Measurements from ENCODE around the gene CACNA1B.

Gene CACNA1B

DNA sequence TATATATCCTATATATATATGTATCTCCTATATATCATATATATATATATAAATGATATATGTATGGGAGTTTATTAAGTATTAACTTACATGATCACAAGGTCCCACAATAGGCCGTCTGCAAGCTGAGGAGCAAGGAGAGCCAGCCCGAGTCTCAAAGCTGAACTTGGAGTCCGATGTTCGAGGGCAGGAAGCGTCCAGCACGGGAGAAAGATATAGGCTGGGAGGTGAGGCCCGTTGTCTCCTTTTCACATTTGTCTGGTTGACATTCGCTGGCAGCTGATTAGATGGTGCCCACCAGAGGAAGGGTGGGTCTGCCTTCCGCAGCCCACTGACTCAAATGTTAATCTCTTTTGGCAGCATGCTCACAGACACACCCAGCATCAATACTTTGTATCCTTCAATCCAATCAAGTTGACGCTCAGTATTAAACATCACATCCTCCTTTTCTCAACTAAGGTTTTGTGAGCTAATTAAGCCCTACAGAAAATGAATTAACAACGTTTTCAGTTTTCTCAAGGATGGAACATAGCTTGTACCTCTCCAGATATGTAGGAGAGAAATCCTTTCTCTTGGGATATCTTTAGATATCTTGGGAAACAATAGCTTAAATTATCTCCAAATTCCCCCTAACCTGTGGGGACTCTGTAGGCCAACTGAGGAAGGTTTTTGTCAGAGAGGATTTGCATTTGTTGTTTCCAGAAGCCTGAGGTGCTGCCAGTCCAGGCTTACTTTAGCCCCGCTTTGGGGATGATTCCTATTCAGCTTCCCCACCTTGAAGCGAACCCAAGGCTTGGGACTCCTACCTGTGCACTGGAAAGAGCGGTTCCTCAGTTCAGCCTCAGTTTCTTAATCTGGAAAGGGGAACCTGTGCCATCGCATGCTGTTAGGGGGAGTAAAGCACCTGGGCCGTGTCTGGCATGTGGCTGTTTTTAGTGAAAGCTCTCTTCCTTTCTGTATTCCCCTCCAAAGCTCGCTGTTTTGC is 163.2 kb downstream of the CACNA1B start:
- DNase-seq: no peak

DNA sequence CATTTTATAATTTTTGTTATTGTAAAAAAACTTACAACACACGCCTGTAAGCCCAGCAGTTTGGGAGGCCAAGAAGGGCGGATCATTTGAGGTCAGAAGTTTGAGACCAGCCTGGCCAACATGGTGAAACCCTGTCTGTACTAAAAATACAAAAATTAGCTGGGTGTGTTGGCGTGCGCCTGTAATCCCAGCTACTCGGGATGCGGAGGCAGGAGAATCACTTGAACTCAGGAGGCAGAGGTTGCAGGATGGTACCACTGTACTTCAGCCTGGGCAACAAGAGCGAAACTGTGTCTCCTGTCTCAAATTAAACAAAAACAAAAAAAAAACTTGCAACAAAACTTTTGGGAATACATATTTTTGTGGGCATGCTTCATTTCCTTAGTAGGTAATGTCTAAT is 164.6 kb downstream of the CACNA1B start:
- DNase-seq: no peak

DNA sequence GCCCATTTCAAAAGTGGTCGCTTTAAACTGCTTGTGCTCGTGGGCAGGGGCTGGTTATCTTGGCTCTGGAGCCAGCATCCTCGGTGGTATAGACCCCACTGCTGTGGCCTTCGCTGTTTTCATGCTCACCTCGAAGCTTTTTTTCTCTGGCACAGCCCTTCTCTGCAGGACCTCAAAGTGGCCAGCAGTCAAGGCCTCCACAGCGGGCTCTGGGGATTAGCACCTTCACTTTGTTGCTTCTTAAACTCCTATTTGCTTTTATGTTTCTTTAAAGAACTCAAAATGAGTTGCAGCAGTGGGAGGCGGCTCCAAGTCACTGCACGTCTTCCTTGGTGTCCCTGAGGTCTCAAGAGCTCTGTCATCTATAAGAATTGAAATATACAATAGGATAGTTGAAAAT is 165.1 kb downstream of the CACNA1B start:
- no peak for DNase-seq

DNA sequence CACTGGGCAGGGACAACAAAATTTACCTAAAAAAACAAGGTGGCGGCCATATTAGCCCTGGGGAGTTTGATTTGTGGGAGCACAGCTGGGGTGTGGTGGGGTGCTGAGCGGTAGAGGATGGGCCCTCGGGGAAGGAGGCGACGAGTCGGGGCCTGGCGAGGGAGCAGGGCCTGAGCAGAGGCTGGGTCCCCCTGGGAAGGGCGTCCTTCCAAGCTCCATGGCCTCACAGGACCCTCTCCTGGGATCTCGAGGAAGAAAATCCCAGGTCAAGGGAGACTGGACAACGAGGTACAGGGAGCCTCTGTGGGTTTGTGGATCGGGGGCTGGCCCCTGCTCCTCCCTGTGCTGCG is 165.5 kb downstream of the CACNA1B start:
- no peak for DNase-seq

DNA sequence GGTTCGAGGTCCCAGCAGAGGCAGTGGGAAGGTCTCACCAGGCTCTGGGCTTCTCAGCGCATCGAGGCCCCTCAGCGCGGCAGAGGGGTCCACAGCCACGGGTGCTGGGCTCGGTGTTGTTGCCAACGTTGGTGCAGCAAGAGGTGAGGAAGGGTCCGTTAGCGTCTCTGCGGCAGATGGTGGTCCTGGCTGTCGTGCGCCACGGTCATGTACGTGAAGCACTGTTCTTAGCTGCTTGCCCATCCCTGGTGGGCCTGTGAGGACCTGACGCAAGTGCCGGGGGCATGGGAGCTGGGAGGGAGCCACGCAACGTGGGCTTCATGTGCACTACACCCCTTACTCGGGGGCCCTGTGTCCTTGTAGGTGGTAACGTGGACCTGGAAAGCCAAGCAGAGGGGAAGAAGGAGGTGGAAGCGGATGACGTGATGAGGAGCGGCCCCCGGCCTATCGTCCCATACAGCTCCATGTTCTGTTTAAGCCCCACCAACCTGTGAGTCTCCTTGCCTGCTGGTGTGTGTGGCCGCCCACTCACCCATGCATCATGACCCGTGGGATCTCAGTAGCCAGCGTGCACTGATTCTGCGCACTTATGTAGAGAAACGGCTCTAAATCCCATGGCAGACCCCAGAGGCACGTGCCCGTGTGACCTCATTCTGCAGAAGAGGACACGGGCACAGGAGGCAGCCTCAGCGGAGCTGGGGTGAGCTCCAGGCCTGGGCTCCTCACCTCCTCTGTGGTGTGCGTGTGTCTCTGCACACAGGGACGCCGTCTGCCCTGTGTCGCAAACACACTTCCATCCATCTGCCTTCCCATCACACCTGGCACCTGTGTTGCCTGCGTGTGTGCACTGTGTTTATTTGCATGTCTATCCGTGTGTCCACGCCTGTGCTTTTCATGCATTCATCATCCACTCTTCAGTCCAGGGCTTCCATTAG is 166.1 kb downstream of the CACNA1B start:
- DNase-seq: no peak

DNA sequence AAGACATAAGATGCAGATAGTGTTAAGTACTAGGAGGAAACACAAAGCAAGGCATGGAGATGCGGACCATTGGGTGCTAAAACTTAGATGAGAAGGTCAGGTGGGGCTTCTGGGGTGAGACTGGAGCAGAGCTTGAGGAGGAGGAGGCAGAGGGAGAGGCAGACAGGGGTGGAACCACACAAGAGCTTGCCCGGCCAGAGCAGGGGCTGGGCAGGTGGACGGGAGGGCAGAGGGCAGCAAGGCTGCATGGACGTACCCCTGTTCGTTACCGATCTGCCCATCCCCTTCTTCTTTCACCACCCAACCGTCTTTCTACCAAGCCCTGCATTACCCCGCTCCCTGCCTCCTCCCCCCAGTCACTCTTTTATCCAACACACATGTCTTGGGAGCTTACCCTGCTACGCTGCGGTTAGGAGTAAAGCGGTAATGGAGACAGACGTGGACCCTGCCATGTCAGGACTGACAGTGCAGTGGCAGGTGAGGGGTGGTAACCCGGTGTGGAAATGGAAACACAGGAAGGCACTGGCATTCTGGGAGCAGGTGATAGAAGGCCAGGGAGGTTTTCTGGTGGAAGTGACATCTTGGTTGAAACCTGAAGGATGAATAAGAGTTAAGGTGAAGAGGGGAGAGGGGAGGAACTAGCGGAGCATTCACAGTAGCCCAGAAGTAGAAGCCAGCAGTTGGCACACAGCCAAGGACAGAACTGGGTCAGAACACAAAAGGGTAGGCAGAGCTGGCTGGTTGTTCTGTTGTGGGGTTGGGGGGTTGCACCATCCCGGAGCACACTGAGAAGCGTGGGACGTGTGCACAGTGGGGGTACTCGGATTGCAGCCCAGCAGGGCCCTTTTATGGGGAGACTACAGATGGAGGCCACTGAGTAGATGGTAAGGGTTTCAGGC is 167.2 kb downstream of the CACNA1B start:
- no peak for DNase-seq

DNA sequence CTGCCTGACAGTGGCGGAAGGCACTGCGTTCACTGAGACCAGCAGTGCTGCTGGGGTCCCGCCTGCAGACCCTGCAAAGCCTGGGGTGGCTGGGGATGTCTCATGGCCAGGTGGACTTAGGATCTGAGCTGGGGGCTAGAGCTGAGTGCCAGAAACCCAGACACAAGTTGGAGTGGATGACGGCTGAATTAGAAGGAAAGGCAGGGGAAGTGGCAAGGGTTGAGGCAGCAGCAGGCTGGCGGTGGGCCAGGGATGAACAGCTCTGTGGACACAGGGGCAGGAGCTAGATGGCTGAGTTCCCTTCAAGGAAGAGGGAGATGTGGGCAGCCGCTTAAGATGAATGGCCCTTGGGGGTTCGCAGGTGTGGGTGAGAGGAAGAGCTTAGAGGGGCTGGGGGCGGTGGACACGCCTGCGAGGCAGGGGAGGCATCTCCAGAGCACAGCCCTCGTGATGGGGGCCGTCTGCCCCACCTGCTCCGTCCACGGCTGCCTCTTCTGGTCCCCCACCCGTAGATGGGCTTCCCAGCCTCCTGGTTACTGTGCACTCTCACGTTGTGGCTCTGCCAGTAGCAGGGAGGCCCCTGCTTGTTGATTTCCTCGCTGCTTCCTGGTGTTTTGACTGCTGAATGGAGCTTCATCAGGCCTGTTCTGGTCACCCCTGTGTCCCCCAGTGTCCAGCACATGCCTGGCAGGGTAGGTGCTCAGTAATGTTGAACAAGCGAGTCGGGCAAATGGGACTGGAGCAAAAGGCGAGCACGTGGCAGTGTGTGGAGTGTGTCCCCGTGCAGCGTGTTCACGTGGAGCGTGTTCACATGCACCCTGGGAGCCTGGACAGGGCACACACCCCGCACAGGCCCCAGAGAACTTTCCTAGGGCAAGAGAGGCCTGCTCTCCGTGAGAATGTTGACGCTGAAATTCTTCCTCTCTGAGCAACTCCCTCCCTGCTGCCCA is 168.2 kb downstream of the CACNA1B start:
- no peak for DNase-seq

DNA sequence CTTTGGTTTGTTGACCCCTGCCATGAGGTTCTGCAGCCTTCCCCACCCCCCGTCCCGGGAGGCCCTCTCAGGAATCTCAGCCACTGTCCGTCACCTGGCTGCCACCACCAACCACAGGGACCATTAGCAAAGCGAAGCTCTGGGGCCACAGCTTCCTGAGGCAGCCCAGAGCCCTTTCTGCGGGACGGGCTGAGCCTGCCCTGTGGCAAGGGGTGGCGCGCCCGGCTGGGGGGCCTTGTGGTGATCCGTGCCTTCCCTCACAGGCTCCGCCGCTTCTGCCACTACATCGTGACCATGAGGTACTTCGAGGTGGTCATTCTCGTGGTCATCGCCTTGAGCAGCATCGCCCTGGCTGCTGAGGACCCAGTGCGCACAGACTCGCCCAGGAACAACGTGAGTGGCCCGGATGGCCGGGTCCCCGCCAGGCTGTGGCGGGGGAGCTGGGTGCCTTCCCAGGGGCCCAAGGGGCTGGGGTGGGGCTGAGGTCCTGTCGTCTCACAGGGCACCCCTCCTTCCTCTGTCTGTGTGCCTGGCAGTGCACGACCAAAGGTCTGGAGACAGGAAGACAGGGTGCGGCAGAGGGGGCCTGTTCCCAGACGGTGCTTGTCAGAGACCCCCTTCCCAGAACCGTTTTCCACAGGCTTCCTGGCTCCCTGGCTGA is 169.2 kb downstream of the CACNA1B start:
- DNase-seq: no peak

DNA sequence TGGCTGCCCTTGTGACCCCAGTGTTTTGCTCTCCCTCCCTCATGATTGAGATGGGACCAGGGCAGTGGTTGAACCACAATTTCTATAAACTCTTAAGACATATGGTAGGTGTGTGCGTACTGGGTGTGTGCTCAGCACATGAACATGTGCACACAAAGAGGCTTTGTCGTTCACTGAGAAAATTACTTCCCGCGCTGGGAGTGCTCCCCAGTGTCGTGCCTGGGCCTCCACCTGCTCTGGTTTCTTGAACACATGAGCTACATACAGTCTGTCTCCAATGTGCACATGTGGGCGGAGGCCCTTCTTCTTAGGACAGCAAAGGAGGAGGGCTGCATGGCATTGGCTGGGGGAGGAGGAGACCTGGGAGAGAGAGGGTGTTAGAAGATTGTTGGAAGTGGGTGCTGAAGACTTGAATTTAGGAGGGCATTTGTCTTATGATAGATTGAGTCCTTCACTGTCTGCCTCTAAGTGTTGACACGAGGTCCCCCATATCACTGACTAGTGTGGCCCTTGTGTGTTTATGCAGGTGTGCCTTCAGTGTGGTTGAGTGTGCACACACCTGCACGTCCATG is 170.0 kb downstream of the CACNA1B start:
- DNase-seq: no peak

DNA sequence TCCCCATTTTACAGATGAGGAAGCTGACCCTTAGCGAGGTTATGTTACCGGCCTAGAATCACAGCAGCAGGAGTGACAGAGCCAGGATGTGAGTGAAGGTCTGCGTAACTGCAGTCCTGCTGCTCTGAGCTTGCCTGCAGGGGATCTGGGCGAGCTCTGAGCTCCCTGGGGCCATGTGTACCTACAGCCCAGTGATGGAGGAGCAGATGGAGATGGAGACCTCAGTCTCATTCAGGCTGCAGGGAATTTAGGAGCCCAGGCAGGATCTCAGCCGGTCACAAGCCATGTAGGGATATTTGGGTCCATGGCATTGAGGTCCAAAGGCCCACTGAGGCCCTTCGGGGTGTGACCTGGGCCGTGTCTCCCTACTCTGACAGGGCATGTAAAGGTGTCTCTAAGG is 170.6 kb downstream of the CACNA1B start:
- DNase-seq: no peak

DNA sequence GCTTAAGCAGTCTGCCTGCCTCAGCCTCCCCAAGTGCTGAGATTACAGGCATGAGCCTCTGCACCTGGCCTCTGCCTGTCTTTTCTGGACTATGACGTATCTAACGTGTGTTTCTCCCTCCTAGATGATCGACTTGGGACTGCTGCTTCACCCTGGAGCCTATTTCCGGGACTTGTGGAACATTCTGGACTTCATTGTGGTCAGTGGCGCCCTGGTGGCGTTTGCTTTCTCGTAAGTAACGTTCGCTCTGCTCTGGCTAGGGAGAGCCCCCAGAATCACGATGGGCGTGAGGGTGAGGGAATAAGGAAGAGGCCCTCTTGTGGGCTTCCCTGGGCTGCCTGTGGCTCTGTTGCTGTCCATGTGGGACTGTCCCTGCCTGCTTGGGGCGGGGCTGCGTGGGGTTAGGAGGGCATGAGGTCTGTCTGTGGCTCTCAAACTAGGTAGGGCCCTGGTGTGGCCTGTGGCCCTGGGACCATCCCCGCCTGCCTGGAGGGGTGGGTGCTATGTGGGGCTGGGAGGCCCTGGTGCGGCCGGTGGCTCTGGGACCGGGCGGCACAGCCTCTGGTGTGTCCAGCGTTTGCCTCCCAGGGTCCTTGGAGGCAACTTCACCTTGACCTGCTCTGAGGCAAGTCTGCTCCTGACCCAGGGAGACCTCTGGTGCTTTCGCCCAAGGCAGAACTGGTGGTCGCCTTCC is 171.7 kb downstream of the CACNA1B start:
- no peak for DNase-seq

DNA sequence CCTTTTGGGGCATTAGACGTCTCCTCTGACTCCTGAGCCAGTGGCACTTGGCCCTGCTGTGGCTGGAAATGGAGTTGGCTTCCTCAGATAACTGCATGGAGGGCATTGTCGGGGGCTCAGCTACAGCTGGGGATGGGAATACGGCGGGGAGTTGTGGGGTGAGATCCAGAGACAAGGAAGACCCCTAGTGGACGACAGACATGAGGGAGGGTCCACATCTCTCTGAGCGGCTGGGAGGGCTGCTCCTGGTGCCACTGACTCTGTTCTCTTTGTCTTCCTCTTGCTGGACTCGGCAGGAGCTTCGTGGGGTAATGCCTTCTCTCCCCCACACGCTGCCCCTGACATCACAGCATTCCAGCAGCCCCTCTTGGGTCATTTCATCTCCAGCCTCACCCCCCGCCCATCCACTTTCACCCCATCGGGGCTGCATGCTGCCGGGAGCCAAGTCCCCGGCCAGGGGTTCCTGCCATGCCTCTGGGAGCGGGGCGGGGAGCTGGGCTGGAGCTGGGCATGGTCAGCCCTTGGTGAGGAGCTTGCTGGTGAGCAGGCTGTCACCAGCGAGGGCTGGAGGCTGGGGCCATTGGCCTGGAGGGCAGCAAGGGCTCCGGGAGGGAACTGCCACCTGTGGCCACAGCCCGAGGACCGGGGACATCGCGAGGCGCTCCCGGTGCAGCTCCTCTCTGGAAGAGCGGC is 172.3 kb downstream of the CACNA1B start:
- no peak for DNase-seq

DNA sequence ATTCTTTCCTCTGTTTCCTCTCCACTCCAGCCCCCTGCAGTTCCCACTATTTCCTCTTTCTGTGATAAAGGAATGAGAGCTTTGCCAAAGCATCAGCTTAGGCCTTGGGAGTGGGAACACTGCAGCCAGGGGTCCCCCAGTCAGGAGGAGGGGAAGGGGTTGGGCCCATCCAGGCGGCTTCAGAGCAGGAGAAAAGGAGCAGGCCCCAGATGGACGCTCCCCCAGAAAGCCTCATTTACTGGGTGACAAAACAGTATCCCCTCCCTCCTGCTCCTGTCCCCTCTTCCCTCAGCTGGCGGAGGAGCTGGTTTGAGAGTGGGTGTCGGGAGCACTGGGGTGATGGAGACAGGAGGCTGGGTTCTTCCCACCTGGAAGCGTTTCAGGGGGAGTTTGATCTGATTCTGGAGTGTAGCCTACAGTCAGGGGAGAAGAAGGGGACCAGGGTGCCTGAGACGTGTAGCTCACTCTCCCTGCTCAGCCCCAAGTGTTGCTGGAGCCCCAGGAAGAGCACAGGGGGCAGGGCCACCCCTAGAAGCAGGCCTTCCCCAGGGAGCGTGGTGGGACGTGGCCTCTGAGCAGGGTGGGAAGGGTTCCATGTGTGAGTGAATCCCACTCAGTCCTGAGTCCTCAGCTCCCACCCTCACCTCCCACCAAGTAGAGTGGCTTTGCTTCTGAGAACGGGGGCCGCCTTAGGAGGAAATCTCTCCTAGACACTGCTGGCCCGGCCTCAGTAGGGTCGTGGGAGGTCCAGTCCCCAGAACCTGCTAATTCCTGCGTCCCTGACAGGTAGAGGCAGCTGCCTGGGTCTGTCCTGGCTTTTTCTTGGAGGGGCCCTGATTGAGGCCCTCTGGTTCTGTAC is 173.1 kb downstream of the CACNA1B start:
- DNase-seq: no peak

DNA sequence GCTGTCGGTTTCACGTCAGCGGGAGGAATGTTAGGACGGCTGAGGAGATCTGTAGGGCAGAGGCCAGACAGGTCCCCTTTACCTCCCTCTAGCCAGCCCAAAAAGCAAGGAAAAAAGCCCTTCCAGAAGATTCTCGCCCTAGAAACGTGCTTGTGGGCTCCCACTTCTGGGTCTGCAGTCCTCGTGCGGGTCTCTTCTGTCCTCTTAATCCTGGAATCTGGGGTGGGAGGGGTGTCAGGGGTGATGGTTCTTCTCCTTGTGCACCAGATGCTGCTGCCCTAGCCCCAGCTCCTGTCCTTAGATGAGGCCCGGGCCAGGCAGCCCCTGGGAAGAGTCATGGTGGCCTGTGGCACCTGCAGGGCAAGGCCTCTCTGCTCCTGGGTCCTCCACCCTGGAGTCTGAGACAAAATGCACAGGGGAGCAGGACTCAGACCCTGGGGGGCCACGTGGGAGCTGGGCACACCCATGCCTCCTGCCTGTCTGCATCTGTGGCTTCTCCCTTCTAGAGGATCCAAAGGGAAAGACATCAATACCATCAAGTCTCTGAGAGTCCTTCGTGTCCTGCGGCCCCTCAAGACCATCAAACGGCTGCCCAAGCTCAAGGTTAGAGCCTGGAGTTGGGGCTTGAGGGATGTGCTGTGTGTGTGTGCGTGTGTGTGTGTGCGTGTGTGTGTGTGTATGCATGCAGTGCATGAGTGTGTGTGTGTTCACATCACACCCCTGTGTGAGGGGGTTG is 174.2 kb downstream of the CACNA1B start:
- no peak for DNase-seq

DNA sequence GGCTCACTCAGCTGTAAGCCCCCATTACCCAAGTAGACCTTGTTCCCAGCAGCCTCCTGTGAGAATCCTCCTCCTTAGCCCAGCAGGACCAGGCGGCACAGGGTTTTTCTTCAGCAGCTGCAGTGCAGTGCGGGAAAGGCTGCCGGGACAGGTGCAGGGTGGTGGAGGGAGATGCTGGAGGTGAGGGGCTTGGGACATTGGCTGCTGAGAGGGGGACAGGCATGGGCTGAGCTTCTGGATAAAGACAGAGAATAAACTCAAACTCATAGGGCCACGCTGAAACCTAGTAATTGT is 174.7 kb downstream of the CACNA1B start:
- no peak for DNase-seq

DNA sequence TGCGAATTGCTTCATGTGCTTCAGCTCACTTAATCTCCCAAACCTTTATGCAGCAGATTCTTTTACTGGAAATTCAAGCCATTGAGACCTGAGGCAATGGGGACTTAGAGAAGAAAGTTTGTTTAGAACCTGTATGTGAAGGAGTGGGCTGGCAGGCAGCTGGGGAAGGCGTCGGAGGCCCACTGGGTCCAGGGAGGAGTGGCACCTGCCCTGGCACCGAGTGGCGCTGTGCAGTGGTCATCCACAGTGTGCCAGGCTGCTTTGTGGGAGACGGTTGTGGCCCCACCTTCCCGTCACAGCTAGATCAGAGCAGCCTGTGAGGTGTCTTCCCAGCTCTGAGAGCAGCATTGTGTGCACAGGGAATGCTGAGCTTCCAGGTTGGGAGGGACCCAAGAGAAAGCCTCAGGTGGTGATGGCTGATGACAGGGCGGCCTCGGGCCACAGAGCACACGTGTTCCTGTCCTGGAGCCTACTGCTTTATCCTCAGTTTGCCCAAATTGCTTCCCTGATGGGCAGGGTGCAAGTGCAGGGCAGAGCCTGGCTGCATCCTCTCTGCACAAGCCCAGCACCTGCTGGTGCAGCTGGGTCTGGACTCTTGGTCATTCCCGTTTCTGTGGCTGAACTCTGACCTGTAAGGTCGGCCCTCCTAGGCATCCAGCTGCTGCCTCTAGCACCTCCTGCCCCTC is 175.2 kb downstream of the CACNA1B start:
- no peak for DNase-seq

Measured in right kidney (tissue), 1 donor.